SK-MEL-5 (cell line): Measurements from ENCODE around the gene NOL4L. TPM values are rescaled to one million over a fixed set of nuclear protein-coding genes. Genes with fewer than 3 reads are reported as not detected.
A peak's percentile ranks its signal among the peaks of the same experiment; 100 is the strongest.
"Not testable (repeated sequence)": the region's sequence is repeated elsewhere in the genome, so short reads cannot be mapped to it uniquely, and the experiment has no call there.

Source experiments
- DNase-seq: peaks from one replicate; pipeline ENCODE4 v3.0.0-alpha.2; 2016; ENCODE audit warnings: low read depth, low spot score
- in situ Hi-C: cut with HindIII; loops from 2 replicates; pipeline ENCODE4 v1.10.0; 2016; ENCODE audit warnings: low sequenced_read_pairs, high pct_unique_total_duplicates, low pct_unique_long_range_greater_than_20kb
- total RNA-seq: library from RNA; depleted of rRNA; stranded (reverse); fragments of >200 nt; shearing (Covaris generic); gene quantifications from 2 replicates; pipeline ENCODE4 v1.2.3, GENCODE V29; 2014

The NOL4L gene
- total RNA-seq, 1 experiment from 2014 or later, result 2.1 TPM

- DNase-seq, result no peak
Measured at GRCh38 chr20:32603046-32603726, 18.1 kb upstream of the NOL4L start.

GRCh38 chr20:32602273-32602672, 17.1 kb upstream of the NOL4L start:
- DNase-seq, result no peak
- in situ Hi-C loops, result no loop called here

More at GRCh38 chr20:32603046-32603726, 18.1 kb upstream of the NOL4L start:
- in situ Hi-C loops, result no loop called here

GRCh38 chr20:32600681-32601237, 15.6 kb upstream of the NOL4L start:
- no peak for DNase-seq
- in situ Hi-C loops, result no loop called here

GRCh38 chr20:32599783-32600340, 14.7 kb upstream of the NOL4L start:
- in situ Hi-C loops, result no loop called here
- peak; percentile 44 for DNase-seq

- no peak for DNase-seq
- in situ Hi-C loops, result no loop called here
Measured at GRCh38 chr20:32598606-32599005, 13.5 kb upstream of the NOL4L start.

GRCh38 chr20:32597714-32598113, 12.6 kb upstream of the NOL4L start:
- in situ Hi-C loops, result no loop called here
- no peak for DNase-seq

GRCh38 chr20:32596681-32597252, 11.6 kb upstream of the NOL4L start:
- DNase-seq, result no peak
- in situ Hi-C loops, result no loop called here

GRCh38 chr20:32595143-32595542, 10.0 kb upstream of the NOL4L start:
- in situ Hi-C loops, result no loop called here
- no peak for DNase-seq

GRCh38 chr20:32594669-32595068, 9.5 kb upstream of the NOL4L start:
- in situ Hi-C loops, DNase-seq: not testable (repeated sequence)

- DNase-seq, result no peak
- in situ Hi-C loops, result no loop called here
Measured at GRCh38 chr20:32594204-32594603, 9.1 kb upstream of the NOL4L start.

GRCh38 chr20:32592616-32593015, 7.5 kb upstream of the NOL4L start:
- in situ Hi-C loops, DNase-seq: not testable (repeated sequence)

GRCh38 chr20:32592022-32592421, 6.9 kb upstream of the NOL4L start:
- DNase-seq, result no peak
- in situ Hi-C loops, result no loop called here

- in situ Hi-C loops, result no loop called here
- DNase-seq, result no peak
Measured at GRCh38 chr20:32589769-32590168, 4.6 kb upstream of the NOL4L start.

GRCh38 chr20:32589256-32589655, 4.1 kb upstream of the NOL4L start:
- no peak for DNase-seq
- in situ Hi-C loops, result no loop called here

GRCh38 chr20:32588040-32588439, 2.9 kb upstream of the NOL4L start:
- in situ Hi-C loops, result no loop called here
- DNase-seq, result no peak

GRCh38 chr20:32586291-32586690, 1.2 kb upstream of the NOL4L start:
- in situ Hi-C loops, result no loop called here
- DNase-seq, result no peak

- no peak for DNase-seq
- in situ Hi-C loops, result no loop called here
Measured at GRCh38 chr20:32585586-32586127, 524 bp upstream of the NOL4L start.

- no peak for DNase-seq
Measured at GRCh38 chr20:32583581-32584070, 1.5 kb downstream of the NOL4L start.

More at GRCh38 chr20:32583581-32584070, 1.5 kb downstream of the NOL4L start:
- in situ Hi-C loops, result no loop called here
